Measurements from ENCODE around the gene NLRC3.

Gene NLRC3

DNA sequence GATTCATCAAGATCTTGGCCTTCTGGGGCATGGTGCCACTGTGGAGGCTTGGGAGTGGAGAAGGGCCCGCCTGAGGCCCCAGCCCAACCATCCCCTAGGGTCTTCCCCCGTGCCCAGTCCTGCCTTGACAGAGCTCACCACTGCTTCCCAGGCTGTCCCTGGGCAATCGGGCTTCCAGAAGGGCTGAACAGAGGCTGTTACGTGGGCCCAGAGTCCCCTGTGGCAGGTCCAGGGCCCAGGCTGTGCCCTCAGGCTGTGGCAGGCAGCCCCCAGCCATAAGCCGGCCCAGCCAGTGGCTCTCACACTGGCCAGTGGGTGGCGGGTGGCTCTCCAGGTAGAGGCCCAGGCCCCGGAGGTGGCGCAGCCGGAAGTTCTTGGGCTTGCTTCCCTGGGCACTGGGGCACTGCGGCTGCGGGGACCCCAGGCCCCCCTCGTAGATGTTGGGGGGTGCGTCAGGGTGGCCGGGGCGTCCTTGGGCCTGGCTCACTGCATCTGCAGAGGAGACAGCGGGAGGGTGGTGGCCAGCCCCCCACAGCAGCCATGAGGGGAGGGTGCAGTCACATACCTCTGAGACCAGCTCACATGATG lies 82.7 kb downstream of the NLRC3 start:
- DNase-seq (ENCODE audit: low read depth in 1 of 2, low spot score in 1 of 2), result no peak
- TF ChIP-seq POLR2AphosphoS5 (IDR thresholded peaks at IDR 0.05; ENCODE audit: low read depth), result no peak
- TF ChIP-seq REST (IDR thresholded peaks at IDR 0.05; ENCODE audit: insufficient replicate concordance, low read depth), result no peak
- H3K27me3 ChIP-seq (ENCODE audit: insufficient read depth, poor library complexity, severe bottlenecking), result no peaks in the 10 kb centered on the region
- no peak overlapping the region for H3K27ac ChIP-seq (replicated peaks)
- no peak overlapping the region for H3K4me3 ChIP-seq (replicated peaks; ENCODE audit: insufficient read depth, low read length)

DNA sequence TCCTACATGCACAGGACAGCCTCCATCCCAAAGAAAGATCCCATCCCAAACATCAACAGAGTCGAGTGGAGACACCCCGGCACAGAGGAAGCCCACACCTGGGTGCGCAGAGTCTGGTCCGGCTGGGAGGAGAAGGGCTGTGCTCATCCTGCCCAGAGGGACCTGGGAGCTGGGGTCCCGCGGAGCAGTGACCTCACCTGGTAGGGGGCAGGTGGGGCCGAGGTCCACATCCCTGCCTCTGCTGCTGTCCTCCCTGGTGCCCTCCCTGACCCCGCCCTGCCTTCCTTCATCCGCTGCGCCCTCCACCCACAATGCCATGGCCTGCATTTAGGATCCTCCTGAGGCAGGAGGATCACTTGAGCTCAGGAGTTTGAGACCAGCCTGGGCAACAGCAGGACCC lies 84.8 kb downstream of the NLRC3 start:
- no peak for TF ChIP-seq SPI1 (IDR thresholded peaks at IDR 0.05; ENCODE audit: borderline replicate concordance, low read depth)
- TF ChIP-seq POLR2AphosphoS5 (IDR thresholded peaks at IDR 0.05; ENCODE audit: low read depth), result no peak
- no peak for TF ChIP-seq CTCF (IDR thresholded peaks at IDR 0.05; ENCODE audit: insufficient read depth, low read length)
- TF ChIP-seq REST (IDR thresholded peaks at IDR 0.05; ENCODE audit: insufficient replicate concordance, low read depth), result no peak
- TF ChIP-seq GABPA (IDR thresholded peaks at IDR 0.05; ENCODE audit: low read depth), result no peak
- no peak for DNase-seq (ENCODE audit: low read depth in 1 of 2, low spot score in 1 of 2)
- Histone ChIP-seq H3K27me3 (ENCODE audit: insufficient read depth, poor library complexity, severe bottlenecking) (no peaks in the 10 kb centered on the region), H3K4me3 (replicated peaks; ENCODE audit: insufficient read depth, low read length) (no peak overlapping the region), H3K27ac (replicated peaks) (no peak overlapping the region)

- H3K27me3 ChIP-seq (ENCODE audit: insufficient read depth, poor library complexity, severe bottlenecking), result no peaks in the 10 kb centered on the region
- DNase-seq (ENCODE audit: low read depth in 1 of 2, low spot score in 1 of 2), result no peak
- H3K27ac ChIP-seq (replicated peaks), result no peak overlapping the region
- H3K4me3 ChIP-seq (replicated peaks; ENCODE audit: insufficient read depth, low read length), result no peak overlapping the region
- TF ChIP-seq POLR2AphosphoS5 (IDR thresholded peaks at IDR 0.05; ENCODE audit: low read depth) (no peak), REST (IDR thresholded peaks at IDR 0.05; ENCODE audit: insufficient replicate concordance, low read depth) (no peak), CTCF (IDR thresholded peaks at IDR 0.05; ENCODE audit: insufficient read depth, low read length) (no peak), GABPA (IDR thresholded peaks at IDR 0.05; ENCODE audit: low read depth) (no peak), SPI1 (IDR thresholded peaks at IDR 0.05; ENCODE audit: borderline replicate concordance, low read depth) (no peak)
These were observed 86.1 kb downstream of the NLRC3 start for GRCh38 chr16:3490911-3491629.

Measured in HL-60 (cell line).